Stimulated activated CD8-positive, alpha-beta memory T cell treated with anti-CD3 and anti-CD28 coated beads, Interleukin-4, amount 100 ng/mL, for 24 hours (primary cell): ENCODE measurements around the gene TCHP.
"Not testable (repeated sequence)": the region's sequence is repeated elsewhere in the genome, so short reads cannot be mapped to it uniquely, and the experiment has no call there.

Source experiments
- DNase-seq: peaks from one replicate; pipeline ENCODE4 v3.0.0-alpha.2; 2020; ENCODE audit warnings: low read depth

The TCHP gene

GRCh38 chr12:109910254-109910968 is 10.3 kb downstream of the TCHP start:
- no peak for DNase-seq

- DNase-seq: no peak
These were observed 10.9 kb downstream of the TCHP start for GRCh38 chr12:109910969-109911348.

DNA sequence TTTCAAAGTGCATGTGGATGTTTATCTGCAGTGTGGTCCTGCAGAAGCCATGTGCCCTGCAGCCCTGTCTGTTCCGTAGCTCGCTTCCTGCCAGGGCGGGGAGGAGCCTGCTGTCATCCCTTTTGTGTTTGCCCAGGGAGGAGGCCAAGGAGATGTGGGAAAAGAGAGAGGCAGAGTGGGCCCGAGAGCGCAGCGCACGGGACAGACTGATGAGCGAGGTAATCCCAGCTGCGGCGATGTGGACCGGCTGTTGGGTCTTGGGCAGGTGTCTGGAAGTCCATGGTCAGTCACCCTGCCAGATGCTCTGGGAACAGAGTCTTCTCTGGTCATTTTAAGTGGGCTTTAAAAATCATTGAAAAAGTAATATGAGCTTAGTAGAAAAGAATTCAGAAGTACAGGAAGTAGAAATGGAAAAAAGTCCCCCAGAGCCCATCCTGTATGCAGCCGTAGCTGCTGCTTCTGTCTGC is 12.8 kb downstream of the TCHP start:
- no peak for DNase-seq

DNA sequence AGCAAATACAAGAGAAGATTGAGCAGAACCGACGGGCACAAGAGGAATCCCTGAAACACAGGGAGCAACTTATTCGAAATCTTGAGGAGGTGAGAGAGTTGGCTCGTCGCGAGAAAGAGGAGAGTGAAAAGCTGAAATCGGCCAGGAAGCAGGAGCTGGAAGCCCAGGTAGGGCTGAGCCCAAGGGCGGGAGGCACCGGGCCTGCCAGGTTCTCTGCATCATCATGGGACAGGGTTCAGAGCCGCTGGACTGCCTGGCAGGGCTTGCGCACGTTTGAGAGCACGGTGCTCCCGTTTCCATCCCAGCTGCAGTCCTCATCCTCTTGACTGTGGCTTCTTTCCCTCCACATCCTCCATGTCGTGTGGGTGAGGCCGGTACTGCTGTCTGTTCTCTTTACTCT is 14.4 kb downstream of the TCHP start:
- DNase-seq: no peak

DNA sequence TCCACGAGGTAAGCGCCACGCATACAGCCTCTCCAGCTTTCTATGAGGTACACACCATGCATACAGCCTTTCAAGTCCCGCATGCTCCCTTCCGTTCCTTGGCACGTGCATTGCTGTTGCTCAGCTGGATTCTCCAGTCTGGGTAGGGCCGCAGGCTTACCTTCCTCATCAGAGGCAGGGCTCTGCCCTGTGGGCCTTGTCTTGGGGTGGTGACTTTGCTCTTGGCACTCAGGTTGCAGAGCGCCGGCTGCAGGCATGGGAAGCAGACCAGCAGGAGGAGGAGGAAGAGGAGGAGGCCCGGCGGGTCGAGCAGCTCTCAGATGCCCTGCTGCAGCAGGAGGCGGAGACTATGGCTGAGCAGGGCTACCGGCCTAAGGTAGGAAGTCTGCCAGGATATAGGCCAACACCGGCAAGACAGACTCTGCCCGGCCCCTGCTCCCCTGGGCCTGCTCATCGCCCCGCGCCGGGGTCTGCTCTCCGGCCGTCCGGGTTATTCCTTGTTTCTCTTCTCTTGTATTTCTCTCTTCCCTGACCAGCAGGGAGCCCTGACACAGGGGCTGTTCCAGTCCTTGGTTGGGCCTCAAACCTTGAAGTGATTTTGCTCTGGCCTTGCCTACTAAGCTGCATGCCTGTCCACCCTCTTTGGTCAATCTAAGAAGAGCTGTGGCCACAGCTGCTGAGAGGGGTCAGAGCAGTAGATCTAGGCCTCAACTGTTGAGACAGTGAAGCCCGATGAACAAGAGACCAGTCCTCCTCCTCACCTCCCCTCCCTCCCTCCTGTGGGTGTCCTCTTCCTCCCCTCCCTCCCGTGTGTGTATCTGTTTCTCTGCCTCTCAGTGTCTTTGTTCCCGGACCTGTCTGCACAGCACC is 15.3 kb downstream of the TCHP start:
- DNase-seq: no peak

DNA sequence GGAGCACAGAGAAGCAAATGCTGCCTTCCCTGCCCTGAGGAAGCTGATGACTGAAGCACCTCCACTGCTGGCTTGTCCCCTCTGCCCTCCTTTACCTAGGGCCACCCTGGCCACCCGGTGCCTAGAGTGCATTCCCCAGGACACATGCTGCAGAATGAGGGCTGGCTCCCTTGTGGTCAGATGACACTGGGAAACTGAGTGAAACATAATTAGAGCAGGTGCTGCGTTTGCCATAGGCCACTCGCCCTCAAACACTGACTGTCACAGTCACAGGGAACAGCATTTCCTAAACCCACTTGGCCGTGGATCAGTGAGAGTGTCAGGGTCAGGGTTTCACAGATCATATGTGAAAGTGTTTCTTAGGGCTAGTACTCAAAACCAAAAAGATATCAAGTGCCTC is 16.0 kb downstream of the TCHP start:
- DNase-seq: no peak

DNA sequence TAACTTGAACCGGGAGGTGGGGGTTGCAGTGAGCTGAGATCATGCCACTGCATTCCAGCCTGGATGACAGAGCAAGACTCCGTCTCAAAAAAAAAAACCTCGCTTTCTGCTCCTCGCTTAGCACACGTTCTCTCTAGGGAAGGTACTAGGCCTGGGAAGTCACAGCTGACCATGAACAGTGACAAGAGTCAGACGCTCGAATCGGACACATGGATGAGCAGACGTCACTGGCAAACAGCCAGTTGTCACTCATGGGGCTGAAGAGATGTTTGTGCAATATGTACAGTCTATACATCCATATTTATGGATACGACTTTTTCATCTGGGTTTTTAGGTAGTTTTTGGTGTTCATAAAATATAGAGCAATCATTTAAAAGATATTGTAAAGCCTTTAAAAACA is 19.4 kb downstream of the TCHP start:
- no peak for DNase-seq

- DNase-seq: no peak
These were observed 20.2 kb downstream of the TCHP start for GRCh38 chr12:109920261-109920780.

DNA sequence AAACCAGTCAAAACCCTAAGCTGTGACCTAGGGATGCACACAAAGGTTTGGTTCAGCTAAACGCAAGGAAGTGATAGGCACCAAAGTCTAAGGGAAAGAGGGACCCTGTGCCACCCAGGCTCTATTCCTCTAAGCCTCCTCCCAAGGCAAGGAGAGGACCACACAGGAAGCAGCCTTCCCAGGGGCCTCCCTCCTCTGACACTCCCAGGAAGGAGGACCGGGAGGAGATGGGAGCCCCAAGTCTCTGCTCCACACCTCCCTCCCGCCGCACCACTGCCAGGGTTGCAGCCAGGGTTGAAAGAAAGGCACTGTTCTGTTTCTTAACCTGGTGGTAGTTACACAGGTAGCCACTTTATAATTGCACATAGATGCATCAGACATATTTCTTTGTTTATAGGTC is 21.9 kb downstream of the TCHP start:
- DNase-seq: no peak

DNA sequence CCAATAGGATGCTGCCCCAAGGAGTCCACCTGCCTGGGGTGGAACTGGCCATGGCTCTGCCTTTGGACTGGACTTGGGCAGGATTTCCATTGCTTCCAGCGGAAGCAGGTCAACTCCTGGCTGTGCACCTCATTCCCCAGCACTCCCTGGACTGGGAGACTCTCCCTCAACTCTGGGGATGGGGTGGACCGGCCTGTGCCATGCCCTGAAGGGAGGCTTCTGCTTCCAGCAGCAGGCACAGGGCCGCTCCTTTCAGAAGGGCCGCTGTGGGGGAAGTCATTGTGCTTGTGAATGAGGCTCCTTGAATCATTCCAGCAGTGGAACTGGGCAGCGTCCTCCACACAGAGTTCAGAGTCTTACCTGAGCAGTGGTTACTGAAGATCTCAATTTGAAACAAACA is 23.0 kb downstream of the TCHP start:
- DNase-seq: no peak

GRCh38 chr12:109923481-109924245 is 23.6 kb downstream of the TCHP start:
- no peak for DNase-seq

- DNase-seq: no peak
These were observed 25.2 kb downstream of the TCHP start for GRCh38 chr12:109925185-109925840.

- no peak for DNase-seq
These were observed 25.9 kb downstream of the TCHP start for GRCh38 chr12:109926016-109926415.

- DNase-seq: no peak
These were observed 26.6 kb downstream of the TCHP start for GRCh38 chr12:109926488-109927210.

GRCh38 chr12:109927622-109928021 is 27.5 kb downstream of the TCHP start:
- no peak for DNase-seq

DNA sequence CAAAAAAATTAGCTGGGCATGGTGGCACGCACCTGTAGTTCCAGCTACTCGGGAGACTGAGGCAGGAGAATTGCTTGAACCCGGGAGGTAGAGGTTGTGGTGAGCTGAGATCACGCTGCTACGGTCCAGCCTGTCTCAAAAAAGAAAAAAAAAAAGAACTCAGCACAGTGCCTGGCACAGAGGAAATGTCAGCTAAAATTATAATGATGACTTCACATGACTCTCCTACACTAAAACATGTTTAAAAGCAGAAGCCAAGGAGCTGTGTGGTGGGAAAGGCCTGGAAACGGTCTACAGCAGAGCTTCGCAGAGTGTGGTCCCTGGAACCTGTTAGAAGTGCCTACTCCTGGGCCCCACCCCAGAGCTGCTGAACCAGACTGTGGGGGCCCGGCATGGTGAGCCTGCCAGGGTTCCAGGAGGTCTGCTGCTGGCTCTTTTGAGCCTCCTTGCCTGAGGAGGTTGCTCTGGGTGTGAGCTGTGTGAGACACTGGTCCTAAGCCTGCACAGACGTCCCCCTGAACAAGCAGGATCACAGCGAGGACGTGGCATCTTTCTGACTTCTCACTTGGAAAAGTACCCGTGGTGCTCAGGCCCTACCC is 28.1 kb downstream of the TCHP start:
- DNase-seq: no peak

- DNase-seq: not testable (repeated sequence)
These were observed 29.3 kb downstream of the TCHP start for GRCh38 chr12:109929326-109929725.

- DNase-seq: no peak
These were observed 30.1 kb downstream of the TCHP start for GRCh38 chr12:109930028-109930800.

DNA sequence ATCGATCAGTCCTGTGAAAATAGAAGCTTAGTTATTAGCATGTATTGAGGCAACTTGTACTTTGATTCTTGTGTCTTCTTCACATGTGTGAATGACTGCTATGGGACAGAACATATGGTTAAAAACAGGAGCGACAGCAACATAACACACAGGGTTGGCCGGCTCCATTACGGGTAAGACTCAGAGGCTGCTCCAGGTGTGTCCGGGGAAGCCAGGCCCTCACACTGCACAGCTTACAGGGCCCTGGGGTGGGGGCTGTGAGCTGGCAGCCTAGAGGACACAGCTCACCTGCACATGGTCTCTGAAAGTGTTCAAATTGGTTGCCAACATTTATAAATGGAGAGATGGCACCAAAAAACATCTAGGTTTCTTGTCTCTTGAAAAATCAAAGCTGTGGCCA is 31.1 kb downstream of the TCHP start:
- no peak for DNase-seq
